A673 (cell line): ENCODE data around the gene MPRIP.

ENCODE experiments used
- EZH2 ChIP-seq: fragments of 200-600 bp; sonication (generic); IDR thresholded peaks from 2 replicates; pipeline ENCODE4 v1.6.1; 2017; ENCODE audit warnings: borderline replicate concordance, low read depth, mild to moderate bottlenecking, mixed read lengths, antibody characterized with exemption, low read length; ENCODE audit not compliant: poor library complexity, severe bottlenecking
- TF ChIP-seq, protein P1 (sequence below): fragments of 300-800, 200-600 bp; sonication (generic); conservative IDR thresholded peaks from 2 replicates; pipeline ENCODE4 v1.5.1; 2017; ENCODE audit warnings: low read depth, mild to moderate bottlenecking, antibody characterized with exemption, low read length, moderate library complexity, mixed read lengths

GRCh38 chr17:17088541-17089525, 46.6 kb downstream of the MPRIP start:
- TF ChIP-seq, protein P1, sequence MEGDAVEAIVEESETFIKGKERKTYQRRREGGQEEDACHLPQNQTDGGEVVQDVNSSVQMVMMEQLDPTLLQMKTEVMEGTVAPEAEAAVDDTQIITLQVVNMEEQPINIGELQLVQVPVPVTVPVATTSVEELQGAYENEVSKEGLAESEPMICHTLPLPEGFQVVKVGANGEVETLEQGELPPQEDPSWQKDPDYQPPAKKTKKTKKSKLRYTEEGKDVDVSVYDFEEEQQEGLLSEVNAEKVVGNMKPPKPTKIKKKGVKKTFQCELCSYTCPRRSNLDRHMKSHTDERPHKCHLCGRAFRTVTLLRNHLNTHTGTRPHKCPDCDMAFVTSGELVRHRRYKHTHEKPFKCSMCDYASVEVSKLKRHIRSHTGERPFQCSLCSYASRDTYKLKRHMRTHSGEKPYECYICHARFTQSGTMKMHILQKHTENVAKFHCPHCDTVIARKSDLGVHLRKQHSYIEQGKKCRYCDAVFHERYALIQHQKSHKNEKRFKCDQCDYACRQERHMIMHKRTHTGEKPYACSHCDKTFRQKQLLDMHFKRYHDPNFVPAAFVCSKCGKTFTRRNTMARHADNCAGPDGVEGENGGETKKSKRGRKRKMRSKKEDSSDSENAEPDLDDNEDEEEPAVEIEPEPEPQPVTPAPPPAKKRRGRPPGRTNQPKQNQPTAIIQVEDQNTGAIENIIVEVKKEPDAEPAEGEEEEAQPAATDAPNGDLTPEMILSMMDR, result no peak
- TF ChIP-seq EZH2, result no peak
